Type B pancreatic cell (in vitro differentiated cells): ENCODE results near the gene POU1F1. TPM values are rescaled to one million over a fixed set of nuclear protein-coding genes. Genes with fewer than 3 reads are reported as not detected.

Source experiments
- DNase-seq: peaks from one replicate; pipeline ENCODE4 v3.0.0; 2021; ENCODE audit warnings: mixed read lengths; ENCODE audit not compliant: unreplicated experiment; ENCODE audit errors: extremely low spot score
- H3K27ac Mint-ChIP-seq: 2 replicates; pipeline ENCODE4 v1.8.0; 2021; ENCODE audit warnings: mild to moderate bottlenecking, mixed read lengths
- H3K27me3 Mint-ChIP-seq: 2 replicates; pipeline ENCODE4 v1.8.0; 2021; ENCODE audit warnings: mixed read lengths
- H3K36me3 Mint-ChIP-seq: 2 replicates; pipeline ENCODE4 v1.8.0; 2021; ENCODE audit warnings: mixed read lengths
- H3K4me1 Mint-ChIP-seq: one replicate; pipeline ENCODE4 v1.8.0; 2021; ENCODE audit warnings: mixed read lengths; ENCODE audit not compliant: unreplicated experiment
- H3K4me3 Mint-ChIP-seq: 2 replicates; pipeline ENCODE4 v1.8.0; 2021; ENCODE audit warnings: mild to moderate bottlenecking, mixed read lengths
- H3K9me3 Mint-ChIP-seq: 2 replicates; pipeline ENCODE4 v1.8.0; 2021; ENCODE audit warnings: mixed read lengths
- total RNA-seq: library from RNA; stranded (reverse); gene quantifications from 2 replicates; pipeline ENCODE4 v1.2.1, GENCODE V29; 2021; ENCODE audit warnings: low replicate concordance
- TF ChIP-seq, protein P1 (sequence below): fragments of 200-600 bp; sonication (generic); conservative IDR thresholded peaks from 2 replicates; pipeline ENCODE4 v1.5.0; 2021; ENCODE audit warnings: antibody characterized with exemption, mild to moderate bottlenecking

POU1F1 gene
- total RNA-seq, 1 donor from 2014 or later, result not detected

DNA sequence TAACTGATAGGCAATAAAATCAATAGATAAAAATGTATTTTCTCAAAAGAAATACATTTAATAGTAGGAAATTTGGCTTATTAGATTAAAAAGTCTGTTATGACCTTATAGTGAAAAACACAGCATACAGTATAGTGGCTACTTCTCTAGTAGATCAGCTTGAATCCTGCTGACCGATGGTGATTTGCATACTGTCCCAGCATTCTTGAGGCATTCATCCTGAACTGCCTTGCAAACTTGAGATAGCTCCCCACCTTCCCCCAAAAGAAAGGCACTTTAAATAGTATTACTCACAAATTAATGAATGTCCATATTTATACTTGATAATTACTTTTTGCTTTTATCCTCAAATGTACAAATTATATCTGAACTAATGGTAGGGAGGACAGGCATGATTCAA is 42.6 kb downstream of the POU1F1 start:
- DNase-seq, result no peak
- H3K36me3 Mint-ChIP-seq, result peaks cover 8% of the 10 kb centered on the region
- no peaks in the 10 kb centered on the region for H3K27me3 Mint-ChIP-seq
- peaks cover 9% of the 10 kb centered on the region for H3K4me1 Mint-ChIP-seq
- H3K4me3 Mint-ChIP-seq, result no peak overlapping the region
- TF ChIP-seq, protein P1, sequence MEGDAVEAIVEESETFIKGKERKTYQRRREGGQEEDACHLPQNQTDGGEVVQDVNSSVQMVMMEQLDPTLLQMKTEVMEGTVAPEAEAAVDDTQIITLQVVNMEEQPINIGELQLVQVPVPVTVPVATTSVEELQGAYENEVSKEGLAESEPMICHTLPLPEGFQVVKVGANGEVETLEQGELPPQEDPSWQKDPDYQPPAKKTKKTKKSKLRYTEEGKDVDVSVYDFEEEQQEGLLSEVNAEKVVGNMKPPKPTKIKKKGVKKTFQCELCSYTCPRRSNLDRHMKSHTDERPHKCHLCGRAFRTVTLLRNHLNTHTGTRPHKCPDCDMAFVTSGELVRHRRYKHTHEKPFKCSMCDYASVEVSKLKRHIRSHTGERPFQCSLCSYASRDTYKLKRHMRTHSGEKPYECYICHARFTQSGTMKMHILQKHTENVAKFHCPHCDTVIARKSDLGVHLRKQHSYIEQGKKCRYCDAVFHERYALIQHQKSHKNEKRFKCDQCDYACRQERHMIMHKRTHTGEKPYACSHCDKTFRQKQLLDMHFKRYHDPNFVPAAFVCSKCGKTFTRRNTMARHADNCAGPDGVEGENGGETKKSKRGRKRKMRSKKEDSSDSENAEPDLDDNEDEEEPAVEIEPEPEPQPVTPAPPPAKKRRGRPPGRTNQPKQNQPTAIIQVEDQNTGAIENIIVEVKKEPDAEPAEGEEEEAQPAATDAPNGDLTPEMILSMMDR, result no peak
- H3K9me3 Mint-ChIP-seq, result no peaks in the 10 kb centered on the region
- no peak overlapping the region for H3K27ac Mint-ChIP-seq

DNA sequence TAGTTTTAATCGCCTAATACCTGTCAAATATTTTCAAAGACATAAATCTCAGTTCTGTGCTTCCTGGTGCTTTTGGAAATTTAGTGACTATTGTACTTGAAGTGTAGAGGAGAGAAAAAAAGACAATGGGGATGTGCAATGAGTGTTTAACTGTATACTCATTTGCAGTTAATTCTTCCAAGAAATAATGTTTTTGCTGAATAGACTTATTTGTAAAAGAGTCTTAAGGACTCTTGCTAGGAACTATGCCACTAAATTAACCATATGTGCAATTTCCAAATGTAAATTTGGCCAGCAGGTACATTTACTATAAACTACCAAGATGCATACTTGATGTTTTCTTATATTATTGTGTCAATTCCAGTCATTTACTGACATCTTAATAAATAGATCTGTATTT is 47.3 kb downstream of the POU1F1 start:
- Mint-ChIP-seq H3K4me1 (peaks cover 19% of the 10 kb centered on the region), H3K9me3 (no peaks in the 10 kb centered on the region)

DNA sequence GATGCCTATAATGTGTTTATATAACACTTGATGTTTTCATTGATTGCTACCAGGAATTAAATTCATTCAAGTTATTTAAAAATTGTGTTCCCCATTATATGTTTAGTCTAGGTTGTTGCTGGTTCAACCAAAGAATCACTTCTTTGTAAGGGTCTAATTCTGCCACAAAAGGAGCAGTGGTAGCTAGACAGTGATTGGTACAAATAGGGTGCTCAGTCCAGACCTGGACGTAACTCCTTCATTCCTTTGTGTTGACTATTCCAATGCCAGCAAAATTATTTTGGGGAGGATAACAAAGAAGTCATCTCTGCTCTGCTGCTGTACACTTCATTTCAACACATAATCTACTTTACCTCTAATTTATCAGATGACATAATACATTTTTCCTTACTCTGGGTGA is 48.1 kb downstream of the POU1F1 start:
- H3K4me3 Mint-ChIP-seq, result peak overlapping the region; percentile 98

More for the DNA sequence above, 47.3 kb downstream of the POU1F1 start:
- peak overlapping the region; percentile 98 for H3K4me3 Mint-ChIP-seq
- TF ChIP-seq, protein P1, result no peak
- no peak for DNase-seq
- no peak overlapping the region for H3K27ac Mint-ChIP-seq
- H3K27me3 Mint-ChIP-seq, result peaks cover 6% of the 10 kb centered on the region
- peaks cover 5% of the 10 kb centered on the region for H3K36me3 Mint-ChIP-seq

DNA sequence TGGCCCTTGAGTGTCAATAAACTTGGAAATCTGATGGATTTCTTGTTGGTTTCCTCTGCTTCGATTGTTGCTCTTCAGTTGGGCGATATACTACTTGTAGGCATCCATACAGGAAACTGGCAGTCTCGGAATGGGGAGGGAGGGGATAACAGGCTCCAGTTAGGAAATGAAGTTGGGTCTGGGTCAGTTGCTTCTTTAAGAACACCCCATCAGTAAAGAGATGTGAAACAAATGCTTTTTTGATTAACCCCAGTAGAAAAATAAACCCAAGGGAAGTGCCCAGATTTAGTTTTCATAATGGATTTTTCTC is 48.6 kb downstream of the POU1F1 start:
- H3K27ac Mint-ChIP-seq, result peak overlapping the region; percentile 100
- no peak for DNase-seq
- H3K4me3 Mint-ChIP-seq, result peak overlapping the region; percentile 98
- TF ChIP-seq, protein P1, result no peak
- no peaks in the 10 kb centered on the region for H3K9me3 Mint-ChIP-seq
- H3K36me3 Mint-ChIP-seq, result peaks cover 5% of the 10 kb centered on the region
- peaks cover 9% of the 10 kb centered on the region for H3K27me3 Mint-ChIP-seq
- peaks cover 19% of the 10 kb centered on the region for H3K4me1 Mint-ChIP-seq

More for the DNA sequence above, 48.1 kb downstream of the POU1F1 start:
- TF ChIP-seq, protein P1, result no peak
- Mint-ChIP-seq H3K9me3 (no peaks in the 10 kb centered on the region), H3K27me3 (peaks cover 6% of the 10 kb centered on the region), H3K36me3 (peaks cover 5% of the 10 kb centered on the region), H3K27ac (peak overlapping the region; percentile 100), H3K4me1 (peaks cover 19% of the 10 kb centered on the region)
- no peak for DNase-seq

DNA sequence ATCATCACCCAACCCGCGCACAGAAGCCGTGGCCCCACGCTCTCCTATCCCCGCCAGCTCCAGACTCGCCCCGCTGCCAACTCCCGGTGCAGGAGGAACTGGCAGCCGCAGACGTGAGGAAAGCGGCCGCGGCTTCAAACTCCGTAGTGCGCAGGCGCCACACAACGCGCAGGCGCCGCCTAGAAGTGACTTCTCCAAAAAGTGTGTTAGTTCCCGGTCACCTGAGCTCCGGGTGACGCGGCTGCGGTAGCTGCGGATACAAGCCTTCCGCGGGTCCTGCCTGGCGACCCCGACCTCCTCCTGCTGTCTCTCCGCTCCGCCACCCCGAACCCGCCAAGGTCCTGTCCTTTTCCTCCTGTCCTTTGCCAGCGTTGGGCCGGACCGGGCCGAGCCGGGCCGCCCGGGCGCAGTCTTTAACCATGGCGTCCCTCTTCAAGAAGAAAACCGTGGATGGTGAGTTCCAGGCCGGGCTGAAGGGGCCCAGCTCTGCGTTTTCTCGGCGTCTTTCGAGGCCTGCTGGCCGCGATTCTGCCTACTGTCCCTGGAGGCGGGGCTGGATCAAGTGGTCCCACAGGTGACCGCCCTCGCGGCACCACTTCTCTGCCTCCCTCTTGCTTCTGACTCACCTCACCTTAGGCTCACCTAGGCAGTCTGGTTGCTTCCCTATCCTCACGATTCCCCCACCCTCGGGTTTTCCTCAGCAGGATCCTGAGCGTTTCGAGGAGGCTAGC is 49.1 kb downstream of the POU1F1 start, which contains the start of gene CHMP2B:
Gene CHMP2B (plus strand): TSS at position 206 of the 731 bp plus-strand sequence. CDS start 214 bp downstream, at position 420.
- H3K9me3 Mint-ChIP-seq, result no peaks in the 10 kb centered on the region
- H3K27me3 Mint-ChIP-seq, result peaks cover 13% of the 10 kb centered on the region
- H3K4me1 Mint-ChIP-seq, result peaks cover 19% of the 10 kb centered on the region

More for the DNA sequence above, 49.1 kb downstream of the POU1F1 start, which contains the start of gene CHMP2B:
- H3K4me3 Mint-ChIP-seq, result peak within 1 kb of the TSS; percentile 98
- peak; percentile 93 for DNase-seq
- H3K36me3 Mint-ChIP-seq, result peaks cover 5% of the 10 kb centered on the region
- TF ChIP-seq, protein P1, result no peak
- peak within 1 kb of the TSS; percentile 100 for H3K27ac Mint-ChIP-seq
